NCI-H526 (cell line): Measurements from ENCODE around the gene RASGRP3.
A peak's percentile ranks its signal among the peaks of the same experiment; 100 is the strongest.

ENCODE experiments used
- DNase-seq, 2 experiments: peaks; one replicate each; lab custom pipeline; 2025; lab: John Stamatoyannopoulos, UW

Gene RASGRP3

GRCh38 chr2:33579227-33579626 lies 102.8 kb downstream of the RASGRP3 start:
- no peak for DNase-seq

DNA sequence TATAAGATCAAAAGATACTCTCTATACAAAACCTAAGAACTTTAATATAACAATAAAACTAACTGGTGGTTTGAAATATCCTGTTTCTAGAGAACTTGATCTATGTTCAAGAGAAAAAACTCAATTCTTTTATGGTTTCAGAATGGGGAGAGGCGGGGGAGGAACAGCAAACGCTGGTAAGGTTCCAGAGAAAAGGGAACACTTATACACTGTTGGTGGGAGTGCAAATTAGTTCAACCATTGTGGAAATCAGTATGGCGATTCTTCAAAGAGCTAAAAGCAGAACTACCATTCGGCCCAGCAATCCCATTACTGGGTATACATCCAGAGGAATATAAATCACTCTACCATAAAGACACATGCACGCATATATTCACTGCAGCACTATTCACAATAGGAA lies 105.4 kb downstream of the RASGRP3 start:
- no peak for DNase-seq

GRCh38 chr2:33583194-33583938 lies 106.9 kb downstream of the RASGRP3 start:
- DNase-seq: peak in 1 of 2 experiments; percentile 17

GRCh38 chr2:33586766-33587165 lies 110.3 kb downstream of the RASGRP3 start:
- DNase-seq: no peak

DNA sequence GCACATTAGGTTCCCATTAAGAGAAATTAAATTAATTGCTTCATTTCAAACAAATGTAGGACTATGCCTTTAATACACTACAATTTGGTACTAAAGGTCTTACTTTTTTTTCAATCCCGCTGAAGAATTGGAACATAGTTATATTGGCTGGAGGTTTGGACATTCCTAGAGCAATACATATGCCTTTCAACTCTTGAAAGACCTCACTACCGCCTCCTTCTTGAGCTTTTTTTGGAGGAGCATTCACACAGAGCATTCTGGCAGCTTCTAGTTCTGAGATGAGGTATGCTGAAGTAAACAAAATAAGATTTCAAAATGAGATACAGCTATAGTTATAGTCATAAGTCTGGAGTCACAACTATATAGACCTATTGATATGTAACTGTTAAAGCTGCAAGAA lies 111.8 kb downstream of the RASGRP3 start:
- DNase-seq: no peak

- DNase-seq: no peak
These were observed 113.0 kb downstream of the RASGRP3 start for GRCh38 chr2:33589444-33589843.

GRCh38 chr2:33595385-33595784 lies 118.9 kb downstream of the RASGRP3 start:
- DNase-seq: peak in 1 of 2 experiments; percentile 0

DNA sequence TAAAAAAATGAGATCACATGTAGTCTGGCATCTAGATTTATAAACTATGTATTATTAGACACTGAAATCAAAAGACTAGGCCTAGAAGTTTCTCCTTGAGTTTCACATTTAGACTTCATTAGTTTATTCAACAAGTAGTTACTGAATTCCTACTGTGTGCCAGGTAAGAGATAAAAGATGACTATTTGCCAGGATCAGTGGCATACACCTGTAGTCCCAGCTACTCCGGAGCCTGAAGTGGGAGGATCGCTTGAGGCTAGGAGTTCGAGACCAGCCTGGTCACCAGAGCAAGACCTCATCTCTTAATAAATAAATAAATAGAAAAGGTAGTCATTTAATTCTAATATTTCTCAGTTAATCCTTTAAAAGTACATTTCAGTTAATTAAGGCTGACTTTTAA lies 120.6 kb downstream of the RASGRP3 start:
- no peak for DNase-seq

DNA sequence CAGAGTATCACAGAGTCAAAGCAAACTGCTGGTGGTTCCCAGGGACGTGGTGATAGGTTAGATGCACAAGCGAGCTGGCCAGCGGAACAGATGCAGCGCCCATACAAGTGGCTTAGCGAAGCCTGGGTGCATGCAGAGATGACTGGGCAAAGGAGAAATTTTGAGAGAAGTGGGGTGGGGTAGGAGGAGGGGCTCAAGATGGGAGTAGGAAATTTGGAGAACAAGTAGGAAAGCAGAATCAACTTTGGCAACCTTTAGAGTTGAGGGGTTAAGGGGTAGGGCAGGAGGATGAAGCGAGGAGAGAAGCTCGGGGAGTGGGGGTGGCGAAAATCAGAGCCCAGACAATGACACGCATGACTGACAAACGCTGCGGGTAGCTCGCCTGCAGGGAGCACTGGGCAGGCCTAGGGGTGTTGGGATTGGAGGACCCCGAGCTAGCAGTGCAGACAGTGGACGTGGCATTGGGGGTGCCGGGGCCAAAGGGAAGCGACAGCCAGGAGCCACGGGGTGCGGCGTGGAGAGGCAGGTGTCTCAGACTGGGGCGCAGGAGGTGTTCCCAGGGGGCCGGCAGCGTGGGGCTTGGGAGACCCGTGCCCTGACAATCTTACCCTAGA lies 122.2 kb downstream of the RASGRP3 start:
- DNase-seq: peak in 1 of 2 experiments; percentile 59

- DNase-seq: peak; percentile 98 to 99
These were observed 122.9 kb downstream of the RASGRP3 start, which contains the start of gene FAM98A for GRCh38 chr2:33599175-33599942. Gene FAM98A, minus strand, starts transcription at chr2:33599299. Its CDS starts 78 bp downstream, at chr2:33599221.

GRCh38 chr2:33599943-33600192 lies 123.4 kb downstream of the RASGRP3 start:
- no peak for DNase-seq

- no peak for DNase-seq
These were observed 125.9 kb downstream of the RASGRP3 start for GRCh38 chr2:33602201-33602830.

DNA sequence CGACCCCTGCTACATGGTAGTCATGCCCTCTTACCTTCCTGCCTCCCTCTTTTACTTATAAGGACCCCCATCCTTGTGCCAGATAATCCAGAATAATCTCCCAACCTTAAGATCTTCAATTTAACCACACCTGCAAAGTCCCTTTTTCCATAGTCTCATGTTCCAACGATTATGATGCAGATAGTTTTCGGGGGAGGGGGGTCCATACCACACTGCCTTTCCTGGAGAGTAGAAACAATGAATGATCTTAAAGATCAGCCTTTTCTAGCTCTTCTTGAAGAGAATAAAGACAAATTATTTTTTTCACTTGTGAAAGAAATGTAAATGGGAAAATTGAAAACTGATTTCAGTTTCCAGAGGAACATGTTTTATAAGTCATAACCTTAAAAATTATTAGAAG lies 127.0 kb downstream of the RASGRP3 start:
- DNase-seq: no peak

GRCh38 chr2:33605056-33605455 lies 128.6 kb downstream of the RASGRP3 start:
- no peak for DNase-seq

DNA sequence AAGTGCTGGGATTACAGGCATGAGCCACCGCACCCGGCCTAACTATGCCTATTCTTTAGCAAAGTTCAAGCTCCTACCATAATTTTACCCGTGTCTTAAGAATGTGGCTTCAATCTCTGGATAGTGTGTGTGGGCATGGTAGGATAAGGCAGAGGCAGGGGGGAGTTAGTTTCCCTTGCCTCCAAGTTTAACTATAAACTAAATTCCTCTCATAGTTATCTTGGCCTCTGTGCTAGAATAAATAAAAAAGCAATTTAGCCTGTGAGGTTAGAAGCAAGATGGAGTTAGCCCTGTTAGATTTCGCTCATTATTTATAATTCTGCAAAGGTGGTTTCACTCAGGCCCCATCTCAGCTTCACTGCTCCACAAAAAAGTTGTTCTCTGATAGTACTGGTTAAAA lies 129.7 kb downstream of the RASGRP3 start:
- no peak for DNase-seq

GRCh38 chr2:33606622-33607021 lies 130.2 kb downstream of the RASGRP3 start:
- no peak for DNase-seq

DNA sequence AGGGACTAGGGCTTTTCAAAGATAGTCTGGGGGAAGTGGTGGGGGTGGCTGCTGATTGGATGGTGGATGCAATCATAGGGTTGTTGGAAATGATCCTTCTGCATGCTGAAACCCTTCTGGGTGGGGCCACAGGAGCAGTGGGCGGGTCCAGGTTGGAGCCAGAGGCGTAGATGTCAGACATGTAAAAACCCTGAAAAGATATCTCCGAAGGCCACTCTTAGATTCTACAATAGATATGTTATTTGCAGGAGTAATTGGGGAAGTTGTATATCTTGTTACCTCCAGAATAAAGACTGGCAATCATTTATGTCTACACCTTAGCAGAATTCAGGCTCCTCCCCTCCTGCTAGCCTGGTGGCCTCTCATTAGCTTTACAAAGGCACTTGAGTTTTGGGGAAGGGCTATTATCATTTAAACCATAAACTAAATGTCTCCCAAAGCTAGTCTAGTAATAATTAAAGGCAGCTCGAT lies 130.8 kb downstream of the RASGRP3 start:
- no peak for DNase-seq

DNA sequence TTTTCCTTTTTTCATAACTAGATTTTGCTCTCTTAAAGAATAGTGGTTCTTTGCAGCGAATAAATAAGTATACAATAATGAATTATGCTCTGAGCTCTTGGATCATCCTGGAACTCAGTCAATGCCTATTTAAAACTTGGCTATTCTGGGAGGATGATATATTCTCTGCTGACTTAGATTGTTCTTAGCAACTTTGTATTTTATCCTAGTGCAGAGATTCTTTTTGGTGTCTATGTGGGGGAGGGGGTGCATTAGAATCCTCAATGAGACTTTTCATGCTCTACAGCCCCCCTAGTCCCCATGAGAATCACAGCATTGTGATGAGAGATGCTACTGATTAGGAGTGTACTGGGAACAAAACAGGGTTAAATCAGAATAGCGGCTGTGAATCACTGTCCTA lies 131.5 kb downstream of the RASGRP3 start:
- DNase-seq: no peak

GRCh38 chr2:33614190-33614589 lies 137.7 kb downstream of the RASGRP3 start:
- no peak for DNase-seq
